GM21825 (cell line): ENCODE results near the gene OR8A1.

Source experiments
- ATAC-seq: cut with Tn5 transposase; IDR thresholded peaks from one replicate; pipeline ENCODE4 v1.9.1; 2021; ENCODE audit warnings: mild to moderate bottlenecking, moderate library complexity; ENCODE audit not compliant: unreplicated experiment

Gene OR8A1

DNA sequence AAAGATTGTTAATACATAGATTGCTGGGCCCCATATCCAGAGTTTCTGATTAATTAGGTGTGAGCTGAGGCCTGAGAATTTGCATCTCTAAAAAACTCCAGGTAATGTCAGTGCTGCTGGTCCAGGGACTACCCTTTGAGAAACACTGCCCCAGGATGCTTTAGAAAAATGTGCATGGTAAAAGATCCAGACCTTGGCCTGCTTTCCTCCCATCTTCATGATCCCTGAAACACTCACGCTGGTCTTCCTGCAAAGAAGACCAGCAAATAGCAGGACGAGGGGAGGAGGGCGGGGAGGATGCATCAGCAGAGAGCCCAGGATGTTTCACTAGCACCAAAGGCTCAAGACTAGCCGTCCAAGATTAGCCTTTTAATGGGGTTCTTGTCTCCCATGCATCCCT lies at the start of gene OR8A1:
TSS of gene OR8A1 (plus strand) at position 301 of the 400 bp plus-strand sequence. CDS start 123 bp downstream, outside the sequence.
- ATAC-seq: no peak

DNA sequence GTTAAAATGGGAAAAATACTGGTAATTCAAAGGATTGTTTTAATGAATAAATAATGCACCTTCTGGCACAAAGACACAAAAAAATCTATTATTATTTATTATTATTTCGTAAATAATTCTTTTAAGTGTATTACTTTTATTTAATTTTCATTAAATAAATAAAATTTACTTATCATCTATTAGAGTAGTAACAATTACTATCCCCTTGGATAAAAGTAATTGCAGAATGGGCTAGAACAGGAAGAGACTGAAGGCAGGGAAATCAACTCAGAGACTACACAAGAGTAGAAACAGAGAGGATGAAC lies 49.3 kb upstream of the OR8A1 start:
- no peak for ATAC-seq

DNA sequence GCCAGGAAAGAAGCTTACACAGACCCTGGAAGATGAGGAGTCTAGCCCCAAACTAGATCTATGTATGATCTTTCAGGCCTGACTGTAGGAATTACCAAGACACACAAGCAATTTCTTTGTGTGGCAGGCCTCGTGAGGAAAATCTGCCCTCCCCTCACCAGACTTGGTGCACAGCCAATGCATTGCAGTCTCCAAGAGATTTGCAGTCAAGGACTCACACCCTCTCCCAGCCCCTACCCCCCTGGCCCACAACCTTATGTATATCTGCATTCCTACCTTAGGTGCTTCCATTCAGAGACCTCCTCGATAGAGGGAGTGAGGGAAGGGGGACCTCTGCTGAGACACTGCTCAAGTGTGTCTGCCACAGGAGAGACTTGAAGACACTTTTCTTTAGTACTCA lies 36.2 kb upstream of the OR8A1 start:
- no peak for ATAC-seq

DNA sequence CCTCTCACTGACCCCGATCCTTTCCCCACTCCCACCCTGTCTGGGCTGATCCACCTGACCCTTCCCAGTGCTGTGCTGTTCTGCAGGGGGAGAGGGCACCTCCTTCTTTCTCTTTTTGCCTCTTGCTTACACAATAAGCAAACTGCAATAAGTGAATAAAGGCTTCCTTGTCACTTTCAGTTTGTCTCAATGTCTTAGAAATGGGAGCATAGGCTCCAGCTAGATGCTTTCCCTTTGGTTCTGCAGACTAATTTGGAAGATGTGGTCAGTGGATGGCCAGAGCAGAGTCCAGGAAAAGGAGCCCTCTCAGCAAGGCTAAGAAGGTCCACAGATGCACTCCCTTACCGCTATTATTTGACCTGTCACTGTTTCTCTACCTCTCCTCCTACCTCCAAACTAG lies 35.7 kb upstream of the OR8A1 start:
- no peak for ATAC-seq

DNA sequence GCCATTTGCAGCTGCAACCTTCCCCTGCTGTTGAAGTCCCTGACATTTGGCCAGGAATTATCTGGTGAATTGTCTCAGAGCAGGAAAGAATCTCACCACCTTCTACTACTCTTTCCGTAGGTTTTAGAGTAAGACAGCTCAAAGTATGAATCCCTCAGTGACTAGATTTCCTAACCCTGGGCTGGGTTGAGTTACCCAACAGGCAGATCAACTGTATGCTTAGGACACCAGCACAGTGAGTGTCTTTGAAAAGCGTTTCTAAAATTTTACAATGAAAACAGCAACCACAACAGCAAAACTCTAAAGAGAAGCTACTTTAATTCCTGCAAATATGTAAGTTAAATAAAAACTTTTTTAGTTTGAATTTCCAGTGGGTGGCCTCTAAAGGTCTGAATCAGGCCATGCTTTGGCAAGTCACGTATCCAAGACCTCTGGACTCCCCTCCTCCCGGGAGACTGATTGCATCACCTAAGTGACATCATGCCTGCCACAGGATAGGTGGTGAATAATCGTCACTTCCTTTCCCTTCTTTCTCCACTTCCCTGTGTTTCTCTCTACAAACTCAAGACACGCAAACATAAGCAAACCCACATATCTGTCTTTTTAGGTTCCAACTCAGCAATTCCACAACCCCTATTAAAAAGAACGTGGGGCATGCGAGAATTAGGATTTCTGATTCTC lies 34.1 kb upstream of the OR8A1 start:
- ATAC-seq: no peak

DNA sequence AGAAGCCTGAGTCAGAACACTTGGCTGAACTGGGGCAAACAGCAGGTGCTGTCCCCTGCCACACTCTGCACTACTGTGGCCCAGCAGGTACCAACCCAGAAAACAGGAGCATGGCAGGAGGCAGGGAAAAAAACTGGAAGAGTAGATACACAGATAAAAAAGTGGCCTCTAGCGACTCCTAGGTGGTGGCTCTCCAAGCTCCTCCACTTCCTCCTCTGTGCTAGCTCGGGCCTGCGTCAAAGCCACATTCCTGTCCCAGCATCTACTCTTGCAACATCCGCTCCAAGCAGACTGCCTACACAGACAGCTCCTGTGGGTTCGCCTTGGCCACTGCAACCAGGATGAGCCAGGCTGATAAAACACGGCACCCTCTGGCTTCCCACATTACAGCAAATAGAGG lies 33.3 kb upstream of the OR8A1 start:
- ATAC-seq: no peak

DNA sequence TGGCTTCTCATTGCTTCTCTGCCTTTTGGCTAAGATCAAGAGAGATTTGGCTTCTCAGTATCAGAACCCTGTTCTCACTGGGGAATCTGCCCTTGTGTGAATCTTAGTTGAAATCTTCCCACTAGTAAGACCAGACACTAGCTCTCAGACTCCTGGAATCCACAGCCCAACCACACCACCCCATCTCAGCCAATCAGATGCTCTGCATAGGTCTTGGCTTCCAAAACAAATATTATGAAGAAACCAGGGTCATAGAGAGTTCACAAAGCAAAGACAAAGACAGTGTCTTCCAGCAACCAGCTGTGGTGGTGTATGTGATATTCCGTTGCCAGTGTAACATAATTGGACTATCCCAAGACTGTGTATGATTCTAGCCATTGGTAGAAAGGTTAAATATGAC lies 31.8 kb upstream of the OR8A1 start:
- ATAC-seq: no peak

DNA sequence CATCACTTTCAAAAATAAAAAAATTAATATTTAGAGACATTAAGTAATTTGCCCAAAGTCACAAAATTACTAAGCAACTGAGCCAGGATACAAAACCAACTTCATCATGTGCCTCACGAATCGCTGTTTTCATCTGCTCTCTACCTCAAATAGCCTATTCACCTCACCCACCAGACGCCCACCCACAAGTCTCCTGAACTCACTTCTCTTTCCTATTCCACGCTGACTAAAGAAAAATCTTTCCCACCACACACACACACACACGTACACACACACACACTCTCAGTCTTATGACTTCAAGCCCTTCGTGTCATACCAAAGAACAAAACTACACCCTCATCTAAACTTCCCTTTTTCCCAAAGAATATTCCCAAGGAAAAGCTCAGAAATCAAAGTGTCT lies 28.6 kb upstream of the OR8A1 start:
- no peak for ATAC-seq

DNA sequence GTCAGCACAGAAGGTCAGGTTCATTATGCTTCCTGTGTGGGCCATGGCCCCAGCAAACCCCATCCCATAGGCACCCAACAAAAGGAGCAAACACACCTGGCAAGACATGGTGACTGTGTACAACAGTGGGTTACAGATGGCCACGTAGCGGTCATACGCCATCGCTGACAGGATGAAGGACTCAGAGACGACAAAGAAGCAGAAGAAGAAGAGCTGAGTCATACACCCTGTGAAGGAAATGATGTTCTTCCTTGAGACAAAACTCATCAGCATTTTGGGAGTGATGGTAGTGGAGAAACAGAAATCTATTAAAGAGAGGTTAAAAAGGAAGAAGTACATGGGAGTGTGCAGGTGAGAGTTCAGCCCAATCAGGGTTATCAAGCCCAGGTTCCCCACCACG lies 26.7 kb upstream of the OR8A1 start:
- ATAC-seq: no peak

DNA sequence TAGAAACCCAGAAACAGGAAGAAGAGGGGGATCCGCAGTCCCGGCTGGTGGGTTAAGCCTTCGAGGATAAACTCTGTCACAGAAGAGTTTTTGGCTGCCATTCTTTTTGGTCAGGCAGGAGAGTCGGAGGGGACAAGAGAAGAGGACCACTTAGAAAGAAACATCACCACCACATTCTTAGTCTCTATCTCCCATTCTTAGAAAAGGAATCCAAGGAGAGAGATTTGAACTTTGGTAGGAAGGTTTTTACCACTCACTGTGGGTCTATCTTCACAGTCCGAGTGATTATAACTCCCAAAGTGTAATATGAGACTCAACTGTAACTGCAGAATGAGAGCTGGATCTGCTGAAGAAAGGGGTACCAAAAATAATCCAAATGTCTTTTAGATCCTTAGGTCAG lies 26.2 kb upstream of the OR8A1 start, which contains the start of gene OR8B12:
TSS of gene OR8B12 (minus strand) at position 101 of the 400 bp plus-strand sequence. CDS start at position 101, 0 bp downstream.
- no peak for ATAC-seq

DNA sequence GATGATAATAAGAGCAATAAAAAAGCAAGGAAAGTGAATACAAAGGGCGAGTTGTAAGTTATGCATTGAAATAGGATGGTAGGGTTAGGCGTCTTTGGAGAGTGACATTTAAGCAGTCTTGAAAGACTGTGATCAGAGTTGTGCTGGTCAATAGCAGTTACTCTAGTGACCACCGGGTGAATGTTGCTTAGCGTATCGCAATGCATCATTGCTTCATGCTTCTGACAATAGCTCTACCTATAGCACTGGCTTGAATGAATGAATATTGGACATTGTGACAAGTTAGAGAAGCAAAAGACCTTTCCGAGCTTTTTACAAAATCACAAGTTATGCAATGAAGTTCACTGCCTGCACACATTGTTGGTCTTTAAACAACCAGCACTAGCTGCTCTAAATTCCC lies 18.6 kb upstream of the OR8A1 start:
- no peak for ATAC-seq

DNA sequence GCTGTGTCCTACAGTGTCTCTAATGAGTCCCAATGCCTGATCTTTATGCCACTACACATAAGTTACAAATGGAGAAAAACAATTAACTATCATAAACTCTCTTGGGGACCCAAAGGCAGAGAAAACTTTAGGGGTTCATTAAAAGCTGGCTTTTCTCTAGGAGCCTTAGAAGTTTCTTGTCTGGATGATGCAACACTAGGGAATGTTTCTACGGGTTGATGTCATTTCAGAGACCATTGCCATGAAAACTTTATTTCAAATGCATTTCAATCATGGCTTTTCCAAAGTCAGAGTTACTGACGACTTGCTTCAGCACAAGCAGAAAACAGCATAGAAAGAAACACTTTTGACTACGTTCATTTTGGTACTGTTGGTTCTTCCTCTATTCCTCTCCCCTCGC lies 17.8 kb upstream of the OR8A1 start:
- ATAC-seq: no peak

DNA sequence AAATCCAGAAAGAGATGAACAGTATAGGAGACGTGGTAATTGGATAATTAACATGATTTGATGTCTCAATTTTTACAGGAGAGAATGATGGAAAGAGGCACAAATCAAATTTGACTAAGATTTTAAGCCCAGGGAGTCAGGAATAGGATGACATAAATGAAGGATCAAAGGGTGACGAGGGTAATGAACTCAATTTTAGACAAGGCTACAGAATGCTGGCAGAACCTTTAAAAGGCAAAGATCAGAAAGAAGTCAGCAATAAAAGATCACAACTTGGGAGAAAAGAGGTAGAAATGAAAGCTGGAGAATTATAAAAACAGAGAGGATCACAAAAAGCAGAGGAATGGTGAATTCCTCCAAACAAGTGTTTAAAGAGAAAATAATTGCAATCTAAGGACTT lies 13.0 kb upstream of the OR8A1 start:
- ATAC-seq: no peak

DNA sequence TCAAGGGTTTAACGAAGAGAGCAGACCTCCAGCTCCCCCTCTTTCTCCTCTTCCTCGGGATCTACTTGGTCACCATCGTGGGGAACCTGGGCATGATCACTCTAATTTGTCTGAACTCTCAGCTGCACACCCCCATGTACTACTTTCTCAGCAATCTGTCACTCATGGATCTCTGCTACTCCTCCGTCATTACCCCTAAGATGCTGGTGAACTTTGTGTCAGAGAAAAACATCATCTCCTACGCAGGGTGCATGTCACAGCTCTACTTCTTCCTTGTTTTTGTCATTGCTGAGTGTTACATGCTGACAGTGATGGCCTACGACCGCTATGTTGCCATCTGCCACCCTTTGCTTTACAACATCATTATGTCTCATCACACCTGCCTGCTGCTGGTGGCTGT lies 363 bp downstream of the OR8A1 start:
- no peak for ATAC-seq

DNA sequence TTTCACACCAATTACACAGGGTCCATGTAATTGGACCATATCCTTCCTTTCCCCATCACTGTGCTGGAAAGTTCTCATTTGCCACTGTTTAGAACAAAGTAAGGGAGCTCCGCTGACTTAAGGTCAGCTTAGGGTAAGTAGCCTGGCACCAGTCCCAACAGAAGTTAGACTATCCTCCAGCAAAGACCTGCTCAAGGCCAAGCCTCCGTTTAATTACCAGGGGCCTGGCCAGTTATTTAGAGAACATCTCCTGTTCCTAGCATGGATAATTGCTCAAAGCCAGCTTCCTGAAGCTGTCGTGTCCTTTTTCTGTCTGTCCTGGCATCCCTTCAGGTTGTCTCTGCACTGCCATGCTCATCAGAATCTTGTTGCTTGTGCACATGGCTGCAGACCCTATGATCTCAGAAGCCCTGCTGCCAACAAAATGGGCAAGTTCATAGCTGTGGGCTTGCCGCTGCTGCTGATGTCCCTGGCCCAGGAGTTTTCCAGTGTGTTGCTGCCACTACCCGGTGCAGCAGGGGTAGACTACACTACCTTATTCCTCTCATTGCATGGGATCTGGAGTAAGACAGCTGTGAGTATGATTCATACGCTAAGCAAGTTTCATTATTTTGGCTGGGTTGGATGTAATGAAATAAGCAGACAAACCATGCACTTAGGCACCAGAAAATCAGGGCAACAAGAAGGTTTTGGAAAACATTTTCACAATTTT lies 8.1 kb downstream of the OR8A1 start:
- ATAC-seq: no peak

DNA sequence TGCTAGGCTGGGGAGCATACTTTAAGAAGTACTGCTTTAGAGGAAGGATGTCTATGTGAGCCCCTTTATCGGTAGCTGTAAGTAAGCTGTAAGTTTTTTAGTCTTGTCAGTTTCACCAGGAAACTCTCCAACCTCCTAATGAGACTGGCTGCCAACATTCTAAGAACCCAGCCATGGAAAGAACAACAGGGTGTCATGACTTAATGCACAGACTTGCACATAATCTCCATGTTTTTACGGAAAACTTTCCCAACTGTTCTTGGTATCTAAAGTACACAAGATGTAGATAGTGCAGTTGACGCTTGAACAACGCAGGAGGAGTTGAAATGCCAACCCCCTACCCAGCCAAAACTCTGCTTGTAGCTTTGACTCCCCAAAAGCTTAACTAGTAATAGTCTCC lies 9.0 kb downstream of the OR8A1 start:
- ATAC-seq: no peak

DNA sequence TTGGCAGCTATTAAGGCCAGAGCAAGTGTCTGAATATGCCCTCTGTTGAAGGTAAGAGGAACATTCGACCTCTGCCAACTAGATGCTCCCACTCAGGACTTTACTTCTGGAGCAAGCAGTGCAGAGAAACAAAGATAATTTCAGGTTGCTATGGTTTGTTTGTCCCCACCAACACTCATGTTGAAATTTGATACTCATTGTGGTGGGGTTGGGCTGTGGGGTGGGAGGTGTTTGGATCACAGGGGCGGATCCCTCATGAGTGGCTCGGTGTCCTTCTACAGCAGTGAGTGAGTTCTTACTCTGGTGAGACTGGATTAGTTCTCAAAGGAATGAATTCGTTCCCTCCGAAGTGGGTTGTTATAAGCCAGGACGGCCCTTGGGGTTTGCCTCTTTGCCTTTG lies 12.0 kb downstream of the OR8A1 start:
- ATAC-seq: no peak

DNA sequence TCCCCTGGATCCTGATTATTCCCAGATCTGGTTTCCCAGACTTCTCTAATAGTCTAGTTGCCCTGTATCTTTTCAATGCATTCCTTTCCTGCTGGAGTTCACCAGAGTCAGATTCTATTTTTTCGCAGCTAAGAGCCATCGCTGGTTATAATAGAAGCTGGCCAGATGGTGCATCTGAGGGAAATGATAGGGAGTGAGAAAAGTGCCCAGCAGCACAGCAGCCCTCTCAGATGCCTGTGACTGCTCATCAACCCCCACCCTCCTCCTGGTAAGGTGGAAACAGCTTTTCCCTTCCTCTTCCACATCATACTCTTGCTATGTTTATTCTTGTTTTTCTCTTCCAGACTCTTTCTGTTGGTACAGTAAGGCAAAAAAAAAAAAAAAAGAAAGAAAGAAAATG lies 12.8 kb downstream of the OR8A1 start:
- ATAC-seq: no peak

DNA sequence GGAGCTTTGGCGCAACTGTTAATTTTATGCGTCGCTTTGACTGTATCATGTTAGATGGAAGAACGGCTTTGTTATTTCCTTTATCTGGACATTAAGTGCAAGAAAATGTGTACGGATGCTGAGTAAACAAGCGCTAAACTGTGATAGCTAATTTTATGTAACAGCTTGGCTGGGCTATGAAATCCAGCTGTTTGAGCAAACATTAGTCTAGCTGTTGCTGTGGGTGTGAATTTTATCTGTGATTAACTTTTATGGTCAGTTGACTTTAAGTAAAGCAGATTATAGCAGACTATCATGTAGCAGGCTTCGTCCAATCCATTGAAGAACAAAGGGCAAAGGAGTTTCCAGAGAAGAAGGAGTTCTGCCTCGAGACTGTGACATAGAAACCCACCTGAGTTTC lies 14.0 kb downstream of the OR8A1 start:
- ATAC-seq: no peak

DNA sequence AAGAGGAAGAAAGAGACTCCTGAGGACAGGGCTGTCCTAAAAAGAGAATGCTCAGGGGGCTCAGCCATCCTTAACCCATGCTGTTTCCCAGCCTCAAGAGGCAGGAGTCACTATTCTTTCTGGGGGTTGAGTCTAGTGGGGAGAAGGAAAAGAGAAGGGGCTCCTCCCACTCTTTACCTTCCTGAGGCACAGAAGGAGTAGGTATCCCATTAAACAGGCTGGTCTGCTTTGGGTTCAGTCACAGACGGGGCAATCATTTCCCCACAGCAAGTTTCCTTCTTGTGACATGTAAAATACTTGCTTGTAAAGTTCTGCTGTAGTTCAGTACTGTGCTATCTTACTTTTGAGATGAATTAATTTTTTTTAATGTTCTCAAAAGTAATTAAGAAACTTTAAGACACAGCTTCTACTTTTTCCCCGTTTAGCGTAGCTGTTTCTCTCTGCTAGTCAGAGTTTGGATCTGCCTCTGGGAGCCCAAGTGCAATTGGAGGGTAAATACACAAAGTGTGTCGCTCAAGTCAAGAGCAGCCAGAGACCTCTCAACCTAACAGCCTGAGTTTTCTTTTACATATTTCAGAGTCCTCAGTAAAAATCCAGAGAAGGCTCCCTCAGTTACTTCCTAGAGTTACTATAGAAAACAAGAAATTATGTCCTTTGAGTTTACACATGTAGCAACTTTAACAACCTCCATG lies 15.0 kb downstream of the OR8A1 start:
- no peak for ATAC-seq

DNA sequence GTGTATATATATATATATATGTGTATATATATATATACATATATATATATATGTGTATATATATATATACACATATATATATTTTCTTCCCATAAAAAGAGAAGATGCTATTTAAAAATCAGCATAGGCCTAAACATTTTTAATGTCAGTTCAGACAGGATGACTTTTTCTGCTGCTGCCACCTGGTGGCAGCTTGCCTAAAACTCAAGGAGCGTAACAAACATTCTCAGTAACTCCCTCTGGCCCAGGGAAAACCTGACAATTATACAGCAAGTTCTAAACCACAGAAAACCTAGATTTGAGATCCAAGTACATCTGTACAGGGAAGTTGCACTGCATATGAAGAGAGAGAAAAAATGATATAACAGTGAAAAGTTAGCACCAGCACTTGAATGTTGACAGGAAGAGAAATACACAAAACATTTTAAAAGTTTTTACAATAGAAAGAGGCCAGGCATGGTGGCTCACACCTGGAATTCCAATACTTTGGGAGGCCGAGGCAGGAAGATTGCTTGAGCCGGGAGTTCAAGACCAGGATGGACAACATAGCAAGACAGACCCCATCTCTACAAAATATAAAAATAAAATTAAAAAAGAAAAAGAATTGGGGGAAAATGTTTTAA lies 16.6 kb downstream of the OR8A1 start:
- no peak for ATAC-seq

DNA sequence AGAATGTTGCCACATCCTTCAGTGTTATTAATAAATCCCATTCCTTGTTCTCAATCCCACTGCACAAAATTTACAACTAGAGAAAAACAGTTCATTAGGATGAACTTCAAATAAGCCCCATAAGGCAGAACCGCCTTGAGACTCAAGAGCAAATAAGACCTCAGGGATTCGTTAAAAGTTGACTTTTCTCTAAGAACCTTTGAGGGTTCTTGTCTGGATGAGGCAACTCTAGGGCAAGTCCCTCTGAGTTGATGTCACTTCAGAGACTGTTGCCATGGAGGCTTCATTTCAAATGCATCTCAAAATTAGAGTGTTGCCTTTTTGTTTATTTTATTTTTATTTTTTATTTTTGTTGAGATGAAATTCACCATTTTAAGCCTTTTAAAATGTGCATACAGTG lies 21.6 kb downstream of the OR8A1 start:
- no peak for ATAC-seq
